HG03575 (cell line): Measurements from ENCODE around the gene KCTD5.
"Not testable (repeated sequence)": the region's sequence is repeated elsewhere in the genome, so short reads cannot be mapped to it uniquely, and the experiment has no call there.

Experiments used
- ATAC-seq: cut with Tn5 transposase; IDR thresholded peaks from one replicate; pipeline ENCODE4 v1.9.1; 2021; ENCODE audit not compliant: unreplicated experiment, insufficient number of reproducible peaks, low FRiP score; ENCODE audit errors: extremely low read depth

Gene KCTD5

DNA sequence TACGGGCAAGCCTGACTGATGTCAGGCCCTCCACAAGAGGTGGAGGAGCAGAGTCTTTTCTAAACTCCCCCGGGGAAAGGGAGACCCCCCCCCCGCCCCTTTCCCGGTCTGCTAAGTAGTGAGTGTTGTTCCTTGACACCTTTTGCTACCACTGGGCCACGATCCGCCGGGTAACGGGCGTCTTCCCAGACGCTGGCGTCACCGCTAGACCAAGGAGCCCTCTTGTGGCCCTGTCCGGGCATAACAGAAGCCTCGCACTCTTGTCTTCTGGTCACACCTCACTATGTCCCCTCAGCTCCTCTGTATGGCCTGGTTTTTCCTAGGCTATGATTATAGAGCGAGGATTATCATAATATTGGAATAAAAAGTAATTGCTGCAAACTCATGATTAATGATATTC lies 12.3 kb upstream of the KCTD5 start:
- not testable (repeated sequence) for ATAC-seq

DNA sequence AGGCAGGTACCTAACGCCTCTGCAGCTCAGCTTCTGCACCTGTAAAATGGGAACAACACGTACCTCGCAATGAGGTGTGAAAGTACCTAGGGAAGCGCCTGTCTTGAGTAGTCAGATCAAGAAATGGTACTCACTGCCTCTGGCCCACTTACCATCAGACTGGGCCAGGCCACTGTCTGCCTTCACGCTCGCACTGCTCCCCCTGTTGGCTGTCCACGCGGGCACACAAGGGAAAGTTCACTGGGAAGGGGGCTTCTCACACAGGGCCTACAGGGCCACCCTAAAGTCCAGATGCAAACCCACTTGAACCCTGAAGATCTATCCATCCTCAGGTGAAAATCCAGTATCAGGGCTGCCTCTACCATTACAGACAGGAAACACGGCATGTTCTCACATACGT lies 11.1 kb upstream of the KCTD5 start:
- ATAC-seq = not testable (repeated sequence)

DNA sequence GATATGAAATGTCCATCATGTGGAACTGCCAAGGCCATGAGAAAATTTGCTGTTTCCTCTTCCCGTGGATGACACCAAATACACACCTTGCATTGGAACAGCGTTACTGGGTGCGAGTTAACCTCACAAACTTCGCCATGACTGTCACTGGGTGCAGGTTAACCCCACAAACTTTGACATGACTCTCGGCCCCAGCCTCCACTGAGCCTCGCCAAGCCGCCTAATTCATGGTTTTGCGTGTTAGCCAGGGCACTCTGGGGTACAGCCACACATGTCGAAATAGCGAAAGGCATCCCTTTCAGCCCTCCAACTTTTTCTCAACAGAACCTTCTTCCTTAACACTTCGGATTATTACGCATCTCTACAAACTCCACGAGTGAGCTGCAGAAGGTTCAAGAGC lies 10.6 kb upstream of the KCTD5 start:
- ATAC-seq = no peak

DNA sequence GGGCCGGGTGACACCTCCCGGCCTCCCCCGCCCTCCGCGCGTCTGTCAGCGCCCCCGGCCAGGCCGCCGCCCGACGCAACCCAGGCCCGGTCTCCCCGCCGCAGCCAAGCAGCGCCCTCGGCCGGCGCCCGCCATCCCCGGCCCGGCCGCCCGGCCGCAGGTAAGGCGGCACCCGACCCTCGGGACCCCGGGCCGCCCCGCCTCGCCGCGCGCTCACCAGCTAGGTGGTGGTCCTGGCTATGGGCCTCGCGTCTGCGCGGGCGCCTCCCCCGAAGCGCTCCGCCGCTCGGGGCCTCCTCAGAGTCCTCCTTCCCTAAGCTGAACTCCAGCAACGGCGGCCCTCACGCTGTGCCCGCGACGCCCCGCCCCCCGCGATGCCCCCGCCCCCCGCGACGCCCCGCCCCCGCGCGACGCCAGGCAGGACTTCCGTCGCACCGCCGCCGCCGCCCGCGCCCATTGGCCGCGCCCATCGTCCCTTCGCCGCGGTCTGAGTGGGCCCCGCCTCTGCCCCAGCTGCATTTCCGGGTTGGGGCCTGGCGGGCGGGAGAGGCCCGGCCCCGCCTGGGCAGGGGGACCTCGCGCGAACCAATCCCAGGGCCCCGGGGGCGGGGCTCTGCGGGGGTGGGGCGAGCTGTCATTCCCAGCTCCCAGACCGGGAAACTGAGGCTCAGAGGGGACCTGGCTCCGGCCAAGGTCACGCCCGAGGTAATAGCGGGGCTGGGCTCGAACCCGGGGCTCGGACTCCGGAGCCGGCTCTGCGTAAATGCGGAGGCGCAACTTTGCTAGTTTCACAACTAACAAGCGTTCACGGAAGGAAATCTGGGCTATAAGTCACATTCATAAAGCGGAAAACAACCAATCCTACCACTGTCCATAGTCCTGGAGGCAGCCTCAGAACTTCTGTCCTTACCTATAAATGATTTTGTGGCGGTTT lies 9.0 kb upstream of the KCTD5 start:
- ATAC-seq = no peak

DNA sequence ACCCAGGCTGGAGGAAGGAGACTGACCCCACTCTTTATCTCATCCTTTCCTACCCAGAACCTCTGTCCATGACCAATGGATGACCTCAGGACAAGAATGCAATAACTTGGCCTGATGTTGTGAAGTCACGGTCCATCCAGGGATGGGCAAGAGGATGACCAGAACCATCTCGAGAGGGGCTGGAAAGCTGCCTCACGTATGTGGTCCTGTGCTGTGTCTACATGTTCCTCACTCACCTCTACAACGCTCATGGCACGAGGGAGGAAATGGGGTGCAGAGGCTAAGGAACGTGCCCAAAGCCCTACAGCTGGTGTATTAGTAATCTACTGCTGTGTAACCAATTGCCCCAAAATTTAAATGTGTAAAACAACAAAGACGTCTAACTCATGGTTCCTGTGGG lies 7.3 kb upstream of the KCTD5 start:
- no peak for ATAC-seq

DNA sequence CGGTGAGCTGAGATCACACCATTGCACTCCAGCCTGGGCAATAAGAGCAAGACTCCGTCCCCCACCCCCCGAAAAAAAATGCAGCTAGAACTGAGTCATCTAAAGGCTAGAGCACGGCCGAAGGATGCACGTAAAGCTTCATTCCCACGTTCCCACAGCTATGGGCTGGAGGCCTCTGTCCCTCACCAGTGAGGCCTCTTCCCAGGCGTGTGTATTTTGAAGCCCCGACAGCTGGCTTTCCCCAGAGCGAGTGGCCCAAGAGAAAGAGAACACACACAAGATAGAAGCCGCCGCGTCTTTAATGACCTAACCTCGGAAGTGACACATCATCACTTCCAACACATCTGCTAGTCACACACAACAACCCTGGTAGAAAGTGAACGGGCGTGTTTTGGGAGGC lies 6.6 kb upstream of the KCTD5 start:
- no peak for ATAC-seq

DNA sequence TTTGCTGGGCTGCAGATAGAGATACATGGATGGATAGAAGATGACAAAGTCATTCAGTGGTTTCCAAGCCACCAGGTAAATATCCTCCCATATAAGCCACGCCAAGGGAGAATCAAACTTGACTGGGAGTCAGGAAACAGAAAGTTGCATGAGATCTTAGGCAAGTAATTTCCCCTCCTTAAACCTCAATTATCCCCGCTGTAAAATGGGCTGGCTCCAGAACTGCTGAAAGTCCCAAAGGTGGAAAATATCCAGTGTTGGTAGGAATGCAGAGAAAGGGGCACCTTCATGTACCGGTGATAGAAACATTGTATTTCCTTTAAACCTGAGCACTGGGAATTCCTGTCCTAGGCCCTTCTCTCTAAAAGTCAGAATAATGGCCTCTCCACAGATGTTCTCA lies 5.4 kb upstream of the KCTD5 start:
- not testable (repeated sequence) for ATAC-seq

DNA sequence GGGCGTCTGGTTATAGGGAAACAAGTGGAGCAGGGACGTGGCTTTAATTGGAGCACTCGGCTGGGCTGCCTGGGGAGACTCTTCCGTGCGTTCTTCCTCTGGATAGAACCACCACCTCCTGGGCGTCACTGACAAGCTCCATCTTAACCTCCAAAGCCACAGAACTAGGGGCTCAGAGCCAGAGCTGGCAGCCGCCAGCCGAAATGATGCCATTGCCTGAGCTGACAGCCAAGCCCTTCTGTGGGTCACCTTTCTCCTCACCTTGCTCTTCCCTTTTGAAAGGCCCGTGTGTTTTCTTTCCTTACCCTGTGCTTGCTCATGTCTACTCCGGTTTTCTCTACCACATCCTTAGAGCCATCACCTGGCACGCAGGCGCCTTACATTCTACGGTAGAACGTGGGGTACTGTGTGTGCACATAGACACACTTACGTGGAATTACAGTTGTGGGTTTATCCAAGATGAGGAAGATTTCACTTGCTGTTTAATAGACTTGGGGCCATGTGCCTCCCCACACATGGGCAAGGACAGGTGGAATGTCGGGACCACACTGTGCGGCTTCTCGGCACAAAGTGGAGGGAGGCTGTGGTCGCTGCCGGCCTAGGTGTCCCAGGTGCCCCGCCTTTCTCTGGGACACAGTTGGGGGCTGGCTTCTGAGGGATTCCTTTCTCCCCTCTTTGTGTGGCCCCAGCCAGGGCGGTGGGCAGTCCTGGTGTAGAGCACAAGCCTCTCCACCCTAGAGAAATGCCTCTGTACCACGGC lies 3.9 kb upstream of the KCTD5 start:
- ATAC-seq = not testable (repeated sequence)

DNA sequence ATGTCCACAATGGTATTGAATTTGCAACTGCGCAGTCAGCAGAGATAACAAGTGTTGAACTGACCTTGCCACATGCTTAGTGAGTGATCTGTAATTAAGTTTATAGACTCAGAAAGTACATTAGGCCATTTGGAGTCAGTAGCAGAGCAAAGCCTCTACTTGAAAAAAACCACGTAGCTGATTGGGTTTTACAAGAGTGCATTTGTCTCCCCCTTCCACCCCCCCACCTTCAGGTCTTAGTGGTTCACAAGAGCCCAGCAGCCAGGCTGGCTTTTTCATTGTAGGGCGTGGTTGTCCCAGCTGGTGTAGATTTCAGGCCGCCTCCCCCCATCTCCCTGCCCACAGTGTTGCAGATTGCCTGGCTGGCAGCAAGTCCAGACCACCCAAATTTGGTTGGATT lies 2.4 kb upstream of the KCTD5 start:
- not testable (repeated sequence) for ATAC-seq

DNA sequence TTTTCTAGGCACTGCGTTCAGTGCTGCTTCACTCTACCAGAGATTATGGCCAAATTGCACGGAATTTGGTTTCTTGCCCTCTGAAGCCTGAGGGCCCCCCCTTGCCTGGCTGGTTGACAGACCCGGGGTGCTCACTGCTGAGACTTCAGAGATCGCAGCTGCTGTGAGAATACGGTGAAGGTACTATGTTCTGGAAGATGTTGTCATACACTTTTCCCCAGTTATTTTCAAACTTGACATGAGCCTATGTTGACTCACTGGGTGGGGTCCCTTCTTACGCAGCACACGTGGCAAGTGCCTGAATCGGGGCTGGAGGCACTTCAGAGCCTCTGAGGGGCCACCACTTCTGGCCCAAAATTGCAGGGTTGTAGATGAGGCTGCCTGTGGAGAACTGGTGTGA lies 2.0 kb upstream of the KCTD5 start:
- not testable (repeated sequence) for ATAC-seq

DNA sequence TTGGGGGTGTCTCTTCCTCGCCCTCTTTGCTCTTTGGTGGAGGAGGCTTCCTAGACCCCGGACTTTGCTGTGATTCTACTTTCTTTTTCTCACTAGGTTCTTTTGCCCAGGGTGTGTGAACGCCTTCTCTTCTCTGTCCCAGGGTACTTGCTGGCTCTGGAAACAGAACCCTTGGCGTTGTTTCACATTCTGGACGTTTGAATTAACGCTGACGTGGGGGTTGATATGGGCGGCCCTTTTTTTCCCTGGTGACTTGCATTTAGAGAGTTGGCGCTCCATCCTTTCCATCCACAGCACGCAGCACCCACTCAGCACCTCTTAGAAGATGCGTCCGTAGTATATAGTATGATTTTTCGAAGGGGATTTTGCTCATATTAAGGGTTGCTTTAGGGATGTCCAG lies 718 bp downstream of the KCTD5 start:
- ATAC-seq = not testable (repeated sequence)

DNA sequence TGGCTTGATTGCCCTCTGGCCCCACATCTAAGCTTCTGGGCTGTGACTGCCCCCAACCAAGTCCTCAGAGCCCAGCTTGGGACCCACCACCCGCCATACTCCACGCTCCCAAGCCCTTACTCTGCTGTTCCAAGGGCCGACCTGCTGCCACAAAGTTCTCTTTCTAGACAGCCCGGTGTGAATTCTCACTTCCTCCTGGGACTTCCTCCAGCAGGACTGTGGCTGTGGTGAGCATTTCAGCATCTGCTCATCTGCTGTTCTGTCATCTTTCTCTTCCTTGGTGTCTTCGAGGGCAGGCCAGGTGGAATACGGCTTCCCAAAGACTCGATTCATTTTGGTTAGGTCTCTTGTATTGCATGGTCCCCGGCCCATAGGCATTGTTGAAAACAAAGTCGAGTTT lies 3.8 kb downstream of the KCTD5 start:
- not testable (repeated sequence) for ATAC-seq

DNA sequence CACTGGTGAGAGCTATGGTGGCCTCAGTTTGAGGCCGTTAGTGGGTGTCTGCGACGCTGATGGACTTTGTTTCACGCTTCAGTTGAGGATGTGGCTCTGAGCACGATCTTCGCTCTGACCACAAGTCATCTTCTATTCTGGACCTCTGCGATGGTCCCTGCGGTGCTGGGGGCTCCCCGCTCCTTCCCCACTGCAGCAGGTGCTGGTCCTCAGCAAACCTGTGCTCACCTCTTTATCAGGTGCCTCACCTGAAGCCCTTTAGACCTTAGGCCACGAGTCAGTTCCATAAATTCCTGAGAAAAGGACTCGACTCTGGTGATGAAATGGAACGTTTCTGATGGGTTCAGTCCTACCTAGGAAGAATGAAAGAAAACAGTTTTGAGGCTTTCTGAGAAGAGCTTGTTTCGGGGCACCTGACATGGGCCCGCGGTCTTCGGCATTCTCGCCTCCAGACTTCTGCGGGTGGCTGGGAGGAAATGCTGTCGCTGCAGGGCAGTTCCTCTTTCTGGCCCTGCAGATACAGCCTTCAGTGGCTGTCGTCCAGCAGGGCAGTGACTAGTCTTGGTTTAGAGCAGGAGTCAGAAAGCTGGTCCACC lies 4.7 kb downstream of the KCTD5 start:
- ATAC-seq = no peak

DNA sequence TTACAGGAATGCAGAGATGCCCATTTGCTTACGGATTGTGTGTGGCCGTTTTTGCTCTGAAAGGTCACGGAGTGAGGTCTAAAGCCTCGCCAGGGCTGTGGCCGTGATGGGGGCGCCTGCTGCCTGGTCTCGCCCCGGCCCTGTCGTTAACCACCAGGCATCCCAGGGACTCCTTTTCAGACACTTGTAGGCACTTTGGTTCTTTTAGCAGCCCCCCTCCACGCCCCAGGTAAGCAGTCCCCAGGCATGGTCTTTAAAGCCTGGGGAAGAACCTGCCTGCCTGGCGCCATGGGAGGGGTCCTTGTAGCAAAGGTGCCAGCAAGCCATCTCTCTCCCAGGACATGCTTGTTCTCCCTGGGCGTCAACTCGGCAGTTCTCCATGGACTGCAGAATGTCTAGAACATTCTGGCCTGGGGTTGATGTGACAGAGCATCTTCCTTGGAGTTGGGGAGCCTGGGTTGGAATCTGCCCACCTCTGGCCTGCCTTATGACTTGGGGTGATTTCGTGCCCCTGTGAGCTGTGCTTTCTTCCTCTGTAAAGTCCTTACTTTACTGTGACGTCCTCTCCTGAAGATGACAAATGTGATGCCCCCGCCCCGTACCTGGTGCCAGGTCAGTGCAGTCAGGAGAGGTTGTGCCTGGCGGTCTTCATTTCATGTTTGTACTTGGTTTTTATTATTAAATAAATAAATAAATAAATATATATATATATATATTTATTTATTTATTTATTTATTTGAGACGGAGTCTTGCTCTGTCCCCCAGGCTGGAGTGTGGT lies 5.4 kb downstream of the KCTD5 start:
- no peak for ATAC-seq

DNA sequence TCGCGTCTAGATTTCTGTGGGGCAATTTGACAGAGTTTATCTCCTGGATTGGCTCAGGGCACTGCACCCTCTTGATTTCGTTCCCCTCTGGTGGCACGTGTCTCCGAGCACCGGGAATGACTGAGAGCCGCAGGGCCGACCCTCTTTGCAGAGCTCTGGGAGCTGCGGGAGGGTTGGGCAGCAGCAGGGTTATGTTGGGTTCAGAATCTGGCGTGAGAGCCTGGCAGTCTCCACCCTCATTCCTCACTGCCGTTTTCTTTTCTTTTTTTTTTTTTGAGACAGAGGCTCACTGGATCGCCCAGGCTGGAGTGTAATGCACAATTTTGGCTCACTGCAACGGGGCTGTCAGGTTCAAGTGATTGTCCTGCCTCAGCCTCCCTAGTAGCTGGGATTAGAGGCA lies 7.1 kb downstream of the KCTD5 start:
- not testable (repeated sequence) for ATAC-seq

DNA sequence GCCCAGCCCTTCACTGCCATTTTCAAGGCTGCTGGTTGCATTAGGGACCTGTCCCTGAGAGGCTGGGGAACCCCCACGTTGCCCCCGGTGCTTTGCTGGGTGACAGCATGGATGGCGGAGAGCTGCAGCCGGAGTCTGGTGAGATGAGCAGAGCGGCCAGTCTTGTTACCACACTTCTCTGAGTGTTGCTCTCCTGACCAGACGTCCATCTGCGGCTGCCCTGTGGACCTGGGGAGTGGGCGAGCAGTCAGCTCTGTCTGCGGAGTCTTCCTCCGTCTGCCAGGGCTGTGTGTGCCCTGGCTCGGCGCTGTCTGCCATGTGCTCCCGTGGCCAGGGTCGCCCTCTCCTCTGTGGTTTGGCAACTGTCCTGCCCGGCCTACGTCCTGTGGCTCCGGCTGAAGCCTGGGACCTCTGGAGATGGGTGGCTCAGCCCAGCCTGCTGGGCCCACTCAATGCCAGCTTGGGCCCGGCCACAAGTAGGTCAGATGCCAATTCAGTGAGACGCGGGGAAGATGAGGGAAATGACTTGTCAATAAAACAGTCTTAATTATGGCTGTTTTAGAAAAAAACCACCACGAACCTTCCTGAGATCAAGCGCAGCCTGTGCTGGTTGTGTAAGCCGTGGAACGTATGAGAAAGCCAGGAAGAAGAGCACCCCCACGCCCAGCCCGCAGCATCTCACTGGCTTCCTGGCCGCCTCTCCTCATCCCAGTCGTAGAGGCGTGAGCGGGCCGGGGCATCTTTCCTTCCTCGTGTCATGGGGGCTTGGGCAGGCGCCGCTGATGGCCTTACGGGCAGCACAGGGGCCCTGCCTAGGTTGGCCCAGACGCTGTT lies 7.9 kb downstream of the KCTD5 start:
- no peak for ATAC-seq

DNA sequence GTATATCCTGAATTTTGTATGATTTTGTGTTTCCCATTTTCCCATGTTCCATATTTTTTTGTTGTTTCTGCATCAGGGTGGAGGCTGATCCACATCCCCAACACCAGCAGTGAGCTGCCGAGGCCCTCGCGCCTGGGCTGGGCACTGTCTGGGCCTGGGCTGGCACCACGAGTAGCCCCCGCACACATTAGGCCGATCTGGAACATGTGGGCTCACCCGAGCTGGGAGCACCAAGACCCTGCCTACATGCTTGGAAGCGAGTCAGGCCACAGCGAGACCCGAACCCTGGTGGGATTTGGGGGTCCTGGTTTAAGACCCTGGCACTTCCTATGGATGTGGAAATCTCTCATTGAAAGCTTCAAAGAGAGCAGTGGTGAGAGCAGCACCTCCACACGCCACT lies 8.5 kb downstream of the KCTD5 start:
- ATAC-seq = no peak

DNA sequence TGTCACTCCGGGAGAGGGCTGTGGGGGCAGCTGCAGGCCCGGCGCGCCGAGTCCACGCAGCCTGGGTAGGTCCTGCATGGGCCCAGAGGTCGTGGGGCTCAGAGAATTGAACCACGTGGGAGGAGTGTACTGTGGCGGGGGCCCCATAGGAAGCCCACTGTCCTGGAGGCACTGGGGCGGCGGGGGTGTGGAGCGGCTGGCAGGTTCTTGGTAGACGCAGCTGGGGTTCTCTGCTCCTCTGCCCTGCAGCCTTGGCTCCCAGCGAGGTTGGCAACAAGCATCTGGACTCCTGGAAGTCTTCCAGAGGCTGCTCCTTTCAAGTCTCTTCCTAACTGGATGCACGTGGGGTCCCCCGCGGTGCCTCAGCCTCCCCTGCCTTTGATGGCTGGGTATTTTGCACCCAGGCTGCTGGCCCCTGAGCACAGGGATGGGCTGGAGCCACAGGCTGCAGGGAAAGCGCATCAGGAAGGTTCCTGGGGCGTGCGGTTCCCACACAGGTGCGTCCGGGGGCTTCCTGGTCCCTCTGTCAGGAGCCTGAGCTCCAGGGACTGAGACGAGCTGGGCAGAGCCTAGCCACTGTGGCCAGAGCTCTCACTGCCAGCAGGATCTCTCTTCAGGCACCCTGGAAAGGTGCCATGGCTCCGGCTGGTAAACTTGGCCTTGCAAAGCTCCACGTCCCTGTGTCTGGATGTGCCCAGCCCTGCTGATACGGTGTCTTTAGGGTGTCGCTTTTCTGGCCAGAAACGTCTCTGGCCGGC lies 9.3 kb downstream of the KCTD5 start:
- ATAC-seq = no peak
